Neural cell (in vitro differentiated cells): ENCODE measurements around the gene RHD. TPM values are rescaled to one million over a fixed set of nuclear protein-coding genes. Genes with fewer than 3 reads are reported as not detected.

Source experiments
- H2AFZ ChIP-seq: fragments of 200-600, 300-800 bp; sonication (generic), shearing (Covaris generic); 2 replicates; pipeline ENCODE4 v1.6.0; 2014; ENCODE audit warnings: low read depth, mild to moderate bottlenecking, antibody characterized with exemption, low read length, moderate library complexity
- H3F3A ChIP-seq: fragments of 200-600 bp; shearing (Covaris generic); 2 replicates; pipeline ENCODE4 v1.6.1; 2016; ENCODE audit warnings: mild to moderate bottlenecking, moderate library complexity, mixed read lengths, antibody characterized with exemption, low read length; ENCODE audit not compliant: insufficient read depth, poor library complexity, severe bottlenecking
- H3K27ac ChIP-seq: fragments of 200-600, 300-800 bp; sonication (generic), shearing (Covaris generic); 2 replicates; pipeline ENCODE4 v1.5.1; 2014; ENCODE audit warnings: mild to moderate bottlenecking, low read length, moderate library complexity
- H3K27me3 ChIP-seq: fragments of 300-800, 200-600 bp; sonication (generic), shearing (Covaris generic); 2 replicates; pipeline ENCODE4 v1.6.0; 2014; ENCODE audit warnings: mild to moderate bottlenecking, low read depth, low read length, moderate library complexity; ENCODE audit not compliant: insufficient read depth
- H3K36me3 ChIP-seq: fragments of 300-800, 200-600 bp; sonication (generic), shearing (Covaris generic); 2 replicates; pipeline ENCODE4 v1.5.1; 2014; ENCODE audit warnings: mild to moderate bottlenecking, antibody characterized with exemption, low read length, moderate library complexity; ENCODE audit not compliant: insufficient read depth
- H3K4me2 ChIP-seq: fragments of 300-800, 200-600 bp; sonication (generic), shearing (Covaris generic); 2 replicates; pipeline ENCODE4 v1.6.0; 2014; ENCODE audit warnings: mild to moderate bottlenecking, low read length
- H3K4me3 ChIP-seq: fragments of 300-800, 200-600 bp; sonication (generic), shearing (Covaris generic); 2 replicates; pipeline ENCODE4 v1.5.1; 2014; ENCODE audit warnings: mild to moderate bottlenecking, low read length, moderate library complexity
- H3K79me2 ChIP-seq: fragments of 200-600 bp; shearing (Covaris generic); replicated peaks from 2 replicates; pipeline ENCODE4 v1.6.0; 2014; ENCODE audit warnings: mild to moderate bottlenecking, low read length, moderate library complexity; ENCODE audit not compliant: insufficient read depth
- H3K9ac ChIP-seq: fragments of 300-800, 200-600 bp; sonication (generic), shearing (Covaris generic); 2 replicates; pipeline ENCODE4 v1.6.1; 2016; ENCODE audit warnings: mild to moderate bottlenecking, low read length, mixed read lengths
- H3K9me2 ChIP-seq: fragments of 200-600 bp; shearing (Covaris generic); 2 replicates; pipeline ENCODE4 v1.6.1; 2016; ENCODE audit warnings: mild to moderate bottlenecking, low read length, mixed read lengths; ENCODE audit not compliant: insufficient read depth
- H3K9me3 ChIP-seq: fragments of 200-600, 300-800 bp; sonication (generic), shearing (Covaris generic); 2 replicates; pipeline ENCODE4 v1.6.1; 2016; ENCODE audit warnings: mild to moderate bottlenecking, mixed run types, low read length, moderate library complexity, mixed read lengths
- H4K20me1 ChIP-seq: fragments of 200-600 bp; shearing (Covaris generic); 2 replicates; pipeline ENCODE4 v1.6.1; 2016; ENCODE audit warnings: mild to moderate bottlenecking, mixed run types; ENCODE audit not compliant: insufficient read depth
- EP300 ChIP-seq: fragments of 450-650 bp; conservative IDR thresholded peaks from 2 replicates; pipeline ENCODE4 v1.6.1; 2014; ENCODE audit warnings: antibody characterized with exemption, mild to moderate bottlenecking, moderate library complexity; ENCODE audit not compliant: poor library complexity, severe bottlenecking
- EZH2 ChIP-seq: fragments of 200-600, 300-800 bp; shearing (Covaris generic), sonication (generic); IDR thresholded peaks from 2 replicates; pipeline ENCODE4 v1.6.1; 2014; ENCODE audit warnings: antibody characterized with exemption, low read length, borderline replicate concordance, mild to moderate bottlenecking; ENCODE audit not compliant: insufficient read depth, poor library complexity, severe bottlenecking
- MXI1 ChIP-seq: fragments of 450-650 bp; conservative IDR thresholded peaks from 2 replicates; pipeline ENCODE4 v1.6.1; 2014; ENCODE audit warnings: antibody characterized with exemption, mild to moderate bottlenecking; ENCODE audit not compliant: poor library complexity, severe bottlenecking
- POLR2AphosphoS5 ChIP-seq: IDR thresholded peaks from 2 replicates; pipeline ENCODE4 v1.6.1; 2012
- RAD21 ChIP-seq: fragments of 450-650 bp; conservative IDR thresholded peaks from 2 replicates; pipeline ENCODE4 v1.6.1; 2014; ENCODE audit warnings: antibody characterized with exemption, mild to moderate bottlenecking, moderate library complexity
- SMC3 ChIP-seq: fragments of 450-650 bp; conservative IDR thresholded peaks from 2 replicates; pipeline ENCODE4 v1.6.1; 2014; ENCODE audit warnings: antibody characterized with exemption, mild to moderate bottlenecking, moderate library complexity; ENCODE audit not compliant: poor library complexity
- TAF1 ChIP-seq: IDR thresholded peaks from 2 replicates; pipeline ENCODE4 v1.6.1; 2012; ENCODE audit warnings: low read depth
- polyA plus RNA-seq: library from polyadenylated mRNA; depleted of rRNA; stranded (reverse); fragments of >200 nt; gene quantifications from 2 replicates; pipeline ENCODE4 v1.2.3, GENCODE V29; 2014
- TF ChIP-seq, protein P1 (sequence below): fragments of 450-650 bp; IDR thresholded peaks from 2 replicates; pipeline ENCODE4 v1.5.1; 2014; ENCODE audit warnings: antibody characterized with exemption, mild to moderate bottlenecking, moderate library complexity; ENCODE audit not compliant: poor library complexity, severe bottlenecking
- TF ChIP-seq, protein P2 (sequence below): IDR thresholded peaks from 2 replicates; pipeline ENCODE4 v1.6.1; 2012; ENCODE audit warnings: borderline replicate concordance

Gene RHD
- polyA plus RNA-seq, 1 donor from 2014 or later = not detected

GRCh38 chr1:25349606-25350005 lies 77.3 kb downstream of the RHD start:
- Histone ChIP-seq H3K9me3 (no peaks in the 10 kb centered on the region), H2AFZ (no peak overlapping the region), H3K9me2 (no peaks in the 10 kb centered on the region), H4K20me1 (no peaks in the 10 kb centered on the region), H3K4me2 (no peak overlapping the region), H3K27ac (no peak overlapping the region), H3K36me3 (peaks cover 4% of the 10 kb centered on the region), H3K9ac (no peak overlapping the region), H3K27me3 (no peaks in the 10 kb centered on the region), H3K79me2 (peaks cover 3% of the 10 kb centered on the region), H3K4me3 (no peak overlapping the region), H3F3A (no peaks in the 10 kb centered on the region)
- TF ChIP-seq, protein P1, sequence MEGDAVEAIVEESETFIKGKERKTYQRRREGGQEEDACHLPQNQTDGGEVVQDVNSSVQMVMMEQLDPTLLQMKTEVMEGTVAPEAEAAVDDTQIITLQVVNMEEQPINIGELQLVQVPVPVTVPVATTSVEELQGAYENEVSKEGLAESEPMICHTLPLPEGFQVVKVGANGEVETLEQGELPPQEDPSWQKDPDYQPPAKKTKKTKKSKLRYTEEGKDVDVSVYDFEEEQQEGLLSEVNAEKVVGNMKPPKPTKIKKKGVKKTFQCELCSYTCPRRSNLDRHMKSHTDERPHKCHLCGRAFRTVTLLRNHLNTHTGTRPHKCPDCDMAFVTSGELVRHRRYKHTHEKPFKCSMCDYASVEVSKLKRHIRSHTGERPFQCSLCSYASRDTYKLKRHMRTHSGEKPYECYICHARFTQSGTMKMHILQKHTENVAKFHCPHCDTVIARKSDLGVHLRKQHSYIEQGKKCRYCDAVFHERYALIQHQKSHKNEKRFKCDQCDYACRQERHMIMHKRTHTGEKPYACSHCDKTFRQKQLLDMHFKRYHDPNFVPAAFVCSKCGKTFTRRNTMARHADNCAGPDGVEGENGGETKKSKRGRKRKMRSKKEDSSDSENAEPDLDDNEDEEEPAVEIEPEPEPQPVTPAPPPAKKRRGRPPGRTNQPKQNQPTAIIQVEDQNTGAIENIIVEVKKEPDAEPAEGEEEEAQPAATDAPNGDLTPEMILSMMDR = no peak
- TF ChIP-seq MXI1 = no peak
- TF ChIP-seq RAD21 = no peak
- TF ChIP-seq EP300 = no peak
- TF ChIP-seq EZH2 = no peak
- TF ChIP-seq, protein P2, sequence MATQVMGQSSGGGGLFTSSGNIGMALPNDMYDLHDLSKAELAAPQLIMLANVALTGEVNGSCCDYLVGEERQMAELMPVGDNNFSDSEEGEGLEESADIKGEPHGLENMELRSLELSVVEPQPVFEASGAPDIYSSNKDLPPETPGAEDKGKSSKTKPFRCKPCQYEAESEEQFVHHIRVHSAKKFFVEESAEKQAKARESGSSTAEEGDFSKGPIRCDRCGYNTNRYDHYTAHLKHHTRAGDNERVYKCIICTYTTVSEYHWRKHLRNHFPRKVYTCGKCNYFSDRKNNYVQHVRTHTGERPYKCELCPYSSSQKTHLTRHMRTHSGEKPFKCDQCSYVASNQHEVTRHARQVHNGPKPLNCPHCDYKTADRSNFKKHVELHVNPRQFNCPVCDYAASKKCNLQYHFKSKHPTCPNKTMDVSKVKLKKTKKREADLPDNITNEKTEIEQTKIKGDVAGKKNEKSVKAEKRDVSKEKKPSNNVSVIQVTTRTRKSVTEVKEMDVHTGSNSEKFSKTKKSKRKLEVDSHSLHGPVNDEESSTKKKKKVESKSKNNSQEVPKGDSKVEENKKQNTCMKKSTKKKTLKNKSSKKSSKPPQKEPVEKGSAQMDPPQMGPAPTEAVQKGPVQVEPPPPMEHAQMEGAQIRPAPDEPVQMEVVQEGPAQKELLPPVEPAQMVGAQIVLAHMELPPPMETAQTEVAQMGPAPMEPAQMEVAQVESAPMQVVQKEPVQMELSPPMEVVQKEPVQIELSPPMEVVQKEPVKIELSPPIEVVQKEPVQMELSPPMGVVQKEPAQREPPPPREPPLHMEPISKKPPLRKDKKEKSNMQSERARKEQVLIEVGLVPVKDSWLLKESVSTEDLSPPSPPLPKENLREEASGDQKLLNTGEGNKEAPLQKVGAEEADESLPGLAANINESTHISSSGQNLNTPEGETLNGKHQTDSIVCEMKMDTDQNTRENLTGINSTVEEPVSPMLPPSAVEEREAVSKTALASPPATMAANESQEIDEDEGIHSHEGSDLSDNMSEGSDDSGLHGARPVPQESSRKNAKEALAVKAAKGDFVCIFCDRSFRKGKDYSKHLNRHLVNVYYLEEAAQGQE = no peak
- TF ChIP-seq TAF1 = no peak
- no peak for TF ChIP-seq SMC3
- TF ChIP-seq POLR2AphosphoS5 = no peak

GRCh38 chr1:25355841-25356395 lies 83.6 kb downstream of the RHD start:
- Histone ChIP-seq H3K27ac (no peak overlapping the region), H3K9me2 (no peaks in the 10 kb centered on the region), H3K9me3 (no peaks in the 10 kb centered on the region), H2AFZ (no peak overlapping the region), H3K4me2 (no peak overlapping the region), H4K20me1 (no peaks in the 10 kb centered on the region), H3K36me3 (no peaks in the 10 kb centered on the region), H3K27me3 (no peaks in the 10 kb centered on the region), H3K4me3 (no peak overlapping the region), H3F3A (no peaks in the 10 kb centered on the region), H3K79me2 (no peaks in the 10 kb centered on the region), H3K9ac (no peak overlapping the region)
- TF ChIP-seq SMC3 = no peak
- no peak for TF ChIP-seq POLR2AphosphoS5
- TF ChIP-seq, protein P2 = no peak
- TF ChIP-seq RAD21 = no peak
